ENCODE results near the gene NSD1.

- no peak for TF ChIP-seq CTCF (IDR thresholded peaks at IDR 0.05)
- no peak for TF ChIP-seq POLR2A (IDR thresholded peaks at IDR 0.05)
These were observed 210.2 kb downstream of the NSD1 start for GRCh38 chr5:177343777-177344176.

All from thyroid gland (tissue), 4 donors.